ENCODE measurements around the gene COL21A1.

The COL21A1 gene

GRCh38 chr6:56093776-56094175, 153.6 kb downstream of the COL21A1 start:
- no peak for DNase-seq (ENCODE audit: low read depth)

GRCh38 chr6:56091159-56091869, 156.1 kb downstream of the COL21A1 start:
- DNase-seq (ENCODE audit: low read depth), result no peak
- no peak for TF ChIP-seq CTCF (IDR thresholded peaks at IDR 0.05; ENCODE audit: low read depth, low read length, missing control alignments)
- no peak overlapping the region for H3K4me3 ChIP-seq (ENCODE audit: low read depth, low read length)

More at GRCh38 chr6:56093776-56094175, 153.6 kb downstream of the COL21A1 start:
- TF ChIP-seq CTCF (IDR thresholded peaks at IDR 0.05; ENCODE audit: low read depth, low read length, missing control alignments), result no peak
- H3K4me3 ChIP-seq (ENCODE audit: low read depth, low read length), result no peak overlapping the region

GRCh38 chr6:56088641-56089040, 158.7 kb downstream of the COL21A1 start:
- H3K4me3 ChIP-seq (ENCODE audit: low read depth, low read length), result no peak overlapping the region
- no peak for TF ChIP-seq CTCF (IDR thresholded peaks at IDR 0.05; ENCODE audit: low read depth, low read length, missing control alignments)
- no peak for DNase-seq (ENCODE audit: low read depth)

GRCh38 chr6:56087421-56087820, 160.0 kb downstream of the COL21A1 start:
- DNase-seq (ENCODE audit: low read depth), result no peak
- no peak for TF ChIP-seq CTCF (IDR thresholded peaks at IDR 0.05; ENCODE audit: low read depth, low read length, missing control alignments)

GRCh38 chr6:56079751-56080540, 167.4 kb downstream of the COL21A1 start:
- TF ChIP-seq CTCF (IDR thresholded peaks at IDR 0.05; ENCODE audit: low read depth, low read length, missing control alignments), result no peak

More at GRCh38 chr6:56087421-56087820, 160.0 kb downstream of the COL21A1 start:
- no peak overlapping the region for H3K4me3 ChIP-seq (ENCODE audit: low read depth, low read length)

GRCh38 chr6:56076033-56076432, 171.3 kb downstream of the COL21A1 start:
- no peak for TF ChIP-seq CTCF (IDR thresholded peaks at IDR 0.05; ENCODE audit: low read depth, low read length, missing control alignments)
- DNase-seq (ENCODE audit: low read depth), result no peak
- H3K4me3 ChIP-seq (ENCODE audit: low read depth, low read length), result no peak overlapping the region

More at GRCh38 chr6:56079751-56080540, 167.4 kb downstream of the COL21A1 start:
- H3K4me3 ChIP-seq (ENCODE audit: low read depth, low read length), result no peak overlapping the region
- DNase-seq (ENCODE audit: low read depth), result no peak

All from GM12864 (cell line).